Measurements from ENCODE around the gene DRAP1.
"Not testable (repeated sequence)": the region's sequence is repeated elsewhere in the genome, so short reads cannot be mapped to it uniquely, and the experiment has no call there.

The DRAP1 gene

GRCh38 chr11:65887723-65888162, 31.5 kb upstream of the DRAP1 start:
- FAIRE-seq (no peak), DNase-seq (ENCODE audit: insufficient read length, low spot score) (no peak)
- no peak for TF ChIP-seq CTCF (IDR thresholded peaks at IDR 0.05; ENCODE audit: insufficient read depth, missing control alignments)

GRCh38 chr11:65888163-65888814, 30.9 kb upstream of the DRAP1 start, which contains the start of gene FIBP:
FIBP (minus strand) TSS chr11:65888471; CDS start chr11:65888418, 53 bp downstream.
- FAIRE-seq (no peak), DNase-seq (ENCODE audit: insufficient read length, low spot score) (peak; percentile 95)
- TF ChIP-seq CTCF (IDR thresholded peaks at IDR 0.05; ENCODE audit: insufficient read depth, missing control alignments): peak; percentile 46

- TF ChIP-seq CTCF (IDR thresholded peaks at IDR 0.05; ENCODE audit: insufficient read depth, missing control alignments): no peak
- DNase-seq (ENCODE audit: insufficient read length, low spot score) (peak; percentile 89), FAIRE-seq (no peak)
Observed at GRCh38 chr11:65890324-65891218, 28.7 kb upstream of the DRAP1 start, which contains the start of gene CCDC85B. CCDC85B (plus strand) TSS chr11:65890673; CDS start chr11:65890784, 111 bp downstream.

GRCh38 chr11:65891219-65892136, 27.7 kb upstream of the DRAP1 start:
- no peak for DNase-seq (ENCODE audit: insufficient read length, low spot score)
- FAIRE-seq: no peak
- peak; percentile 53 for TF ChIP-seq CTCF (IDR thresholded peaks at IDR 0.05; ENCODE audit: insufficient read depth, missing control alignments)

- FAIRE-seq; DNase-seq (ENCODE audit: insufficient read length, low spot score): not testable (repeated sequence)
Observed at GRCh38 chr11:65892137-65892540, 27.1 kb upstream of the DRAP1 start.

- TF ChIP-seq CTCF (IDR thresholded peaks at IDR 0.05; ENCODE audit: insufficient read depth, missing control alignments): no peak
- no peak for FAIRE-seq
- DNase-seq (ENCODE audit: insufficient read length, low spot score): no peak
Observed at GRCh38 chr11:65892661-65893317, 26.4 kb upstream of the DRAP1 start.
